GM21717 (cell line): ENCODE measurements around the gene NOP9.
"Not testable (repeated sequence)": the region's sequence is repeated elsewhere in the genome, so short reads cannot be mapped to it uniquely, and the experiment has no call there.

Experiments used
- ATAC-seq: cut with Tn5 transposase; IDR thresholded peaks from one replicate; pipeline ENCODE4 v1.9.1; 2021; ENCODE audit warnings: mild to moderate bottlenecking, moderate library complexity; ENCODE audit not compliant: unreplicated experiment

NOP9 gene

DNA sequence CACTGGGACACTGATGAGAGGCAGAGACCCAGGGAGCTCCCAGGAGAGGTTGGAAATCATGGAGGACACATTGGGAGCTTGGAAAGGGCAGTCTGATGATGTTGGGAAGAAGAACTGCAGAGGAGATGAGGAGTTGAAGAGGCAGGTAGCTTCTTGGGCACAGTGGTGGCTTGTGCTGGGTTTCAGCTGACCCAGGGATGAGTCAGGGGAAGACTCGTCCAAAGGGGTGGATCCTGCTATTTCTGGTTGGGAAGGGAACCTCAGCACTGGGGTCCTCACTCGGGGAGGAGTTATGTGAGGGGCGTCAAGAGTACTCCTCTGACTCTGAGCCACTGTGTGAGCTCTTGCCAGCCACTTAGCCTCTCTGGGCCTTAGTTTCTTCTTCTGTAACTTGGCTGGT is 23.7 kb downstream of the NOP9 start:
- ATAC-seq, result no peak

DNA sequence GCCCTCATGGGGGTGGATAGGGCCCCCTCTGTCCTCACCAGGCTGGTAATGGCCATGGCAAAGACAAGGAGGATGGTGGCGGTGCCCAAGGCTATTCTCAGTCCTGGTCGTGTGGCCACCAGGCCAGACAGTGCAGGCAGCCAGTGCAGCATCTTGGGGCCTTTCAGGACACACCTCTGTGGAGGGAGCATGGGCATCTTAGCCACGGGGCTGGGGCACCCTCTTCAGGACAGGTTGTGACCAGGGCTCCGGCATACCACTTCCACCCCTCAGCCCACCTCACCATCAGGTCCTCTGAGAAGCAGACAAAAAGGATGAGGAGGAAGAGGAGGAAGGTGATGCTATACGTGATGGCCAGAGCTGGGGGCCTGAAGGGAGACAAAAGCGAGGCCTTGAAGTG is 24.4 kb downstream of the NOP9 start:
- no peak for ATAC-seq

DNA sequence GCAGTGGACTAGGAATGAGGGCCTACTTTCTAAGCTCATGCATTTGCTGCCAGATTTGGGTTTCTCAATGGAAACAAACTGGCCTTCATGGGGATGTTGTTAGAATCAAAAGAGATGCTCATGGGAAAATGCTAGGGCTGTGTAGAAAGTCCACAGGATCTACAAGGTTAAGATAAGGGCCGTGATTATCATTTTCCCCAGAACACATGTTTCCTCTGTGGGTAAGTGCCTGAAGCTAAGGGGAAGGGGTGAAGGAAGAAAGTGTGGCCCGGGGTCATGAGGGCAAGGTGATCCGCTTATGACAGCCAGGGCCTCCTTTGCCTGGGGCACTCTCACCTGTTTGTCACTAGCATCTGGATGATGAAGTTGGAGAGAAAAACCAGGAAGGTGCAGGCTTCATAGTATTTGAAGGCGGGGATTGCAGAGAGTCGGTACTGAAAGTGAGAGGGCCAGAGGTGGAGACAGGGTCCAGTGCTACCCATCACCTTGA is 25.4 kb downstream of the NOP9 start:
- no peak for ATAC-seq

DNA sequence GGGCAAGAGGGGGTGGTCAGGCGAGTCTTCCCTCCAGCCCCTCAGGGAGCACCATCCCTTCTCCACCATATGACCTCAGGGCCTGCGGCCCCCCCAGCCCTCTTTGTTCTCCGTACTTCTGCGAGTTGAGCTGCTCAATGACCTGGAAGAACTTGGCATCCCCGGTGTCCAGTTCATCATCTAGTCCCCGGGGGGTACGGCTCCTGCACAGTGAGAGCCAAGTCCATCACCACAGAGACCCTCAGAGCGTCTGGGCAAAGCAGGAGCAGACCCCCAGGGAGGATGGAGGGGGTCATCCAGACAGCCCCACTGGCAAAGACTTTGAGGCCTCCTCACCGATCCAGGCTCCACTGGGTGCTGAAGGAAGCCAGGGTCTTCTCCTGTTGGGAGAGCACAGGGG is 26.3 kb downstream of the NOP9 start:
- no peak for ATAC-seq

DNA sequence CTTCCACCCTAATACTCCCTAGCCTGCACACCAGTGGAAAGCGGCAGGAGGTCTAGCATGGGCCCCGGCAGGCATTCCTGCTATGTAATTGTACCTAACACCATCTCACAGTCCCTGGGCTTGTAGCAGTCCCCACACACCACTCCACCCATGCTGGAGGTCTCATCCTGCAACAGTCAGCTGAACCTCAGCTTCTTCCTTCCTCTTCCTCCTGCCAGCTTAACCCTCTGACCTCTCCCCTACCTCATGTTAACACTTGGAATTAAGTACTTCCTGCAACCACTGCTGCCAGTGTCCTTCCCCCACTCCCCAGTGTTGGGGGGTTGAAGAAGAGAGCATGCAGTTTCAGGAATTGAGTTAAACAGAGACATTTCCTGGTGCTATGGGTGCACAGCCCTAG is 27.7 kb downstream of the NOP9 start:
- ATAC-seq, result no peak

DNA sequence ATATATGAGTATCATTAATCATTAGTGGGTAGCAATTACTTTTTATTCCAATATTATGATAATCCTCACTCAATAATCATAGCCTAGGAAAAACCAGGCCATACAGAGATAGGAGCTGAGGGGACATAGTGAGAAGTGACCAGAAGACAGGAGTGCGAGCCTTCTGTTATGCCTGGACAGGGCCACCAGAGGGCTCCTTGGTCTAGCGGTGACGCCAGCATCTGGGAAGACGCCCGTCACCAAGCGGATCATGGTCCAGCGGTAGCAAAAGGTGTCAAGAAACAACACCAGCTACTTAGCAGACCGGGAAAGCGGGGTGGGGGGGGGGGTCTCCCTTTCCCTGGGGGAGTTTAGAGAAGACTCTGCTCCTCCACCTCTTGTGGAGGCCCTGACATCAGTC is 28.3 kb downstream of the NOP9 start:
- ATAC-seq, result not testable (repeated sequence)

DNA sequence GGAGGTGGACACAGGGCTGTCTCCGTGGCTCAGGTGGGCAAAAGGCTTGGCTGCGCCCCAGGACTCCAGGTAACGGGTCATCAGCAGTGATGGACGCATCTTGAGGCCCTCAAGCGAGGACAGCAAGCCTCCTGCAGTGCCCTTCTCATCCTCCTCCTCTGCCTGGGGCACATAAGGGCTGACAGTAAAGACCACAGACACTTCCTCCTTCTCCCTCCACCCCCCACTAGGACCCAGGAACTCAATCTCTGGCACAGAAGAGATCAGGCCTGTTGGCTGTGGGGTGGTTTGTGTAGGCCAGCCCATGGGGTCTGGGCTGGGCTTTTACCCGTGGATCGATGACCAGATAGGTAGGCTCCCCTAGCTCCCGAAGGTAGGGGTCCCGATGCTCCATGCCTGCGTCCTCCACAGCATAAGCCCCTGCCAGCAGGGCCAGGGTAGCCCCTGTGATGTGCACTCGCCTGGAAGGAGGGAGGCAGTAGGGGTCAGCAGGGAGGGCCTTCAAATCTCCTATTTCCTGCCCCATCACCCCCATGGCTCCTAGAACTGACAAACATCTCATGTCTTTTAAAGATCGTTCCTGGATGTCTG is 29.5 kb downstream of the NOP9 start:
- no peak for ATAC-seq

DNA sequence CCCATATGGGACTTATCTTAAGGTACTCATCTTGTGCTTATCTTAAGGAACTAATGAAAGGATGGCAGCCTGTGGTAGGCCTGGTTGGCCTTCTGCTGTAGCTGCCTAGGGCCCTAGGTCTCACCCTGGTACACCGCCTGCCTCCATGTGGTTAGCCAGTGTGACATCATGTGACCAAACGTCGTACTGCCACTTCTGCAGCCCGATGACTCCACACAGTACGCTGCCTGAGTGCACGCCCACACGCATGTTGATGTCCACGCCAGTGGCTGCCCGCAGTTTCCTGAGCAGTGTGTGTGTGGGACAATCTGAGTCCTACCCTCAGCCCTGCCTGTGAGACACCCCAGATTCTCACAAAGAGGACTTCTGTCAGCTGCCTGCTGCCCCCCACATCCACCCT is 30.1 kb downstream of the NOP9 start:
- no peak for ATAC-seq

DNA sequence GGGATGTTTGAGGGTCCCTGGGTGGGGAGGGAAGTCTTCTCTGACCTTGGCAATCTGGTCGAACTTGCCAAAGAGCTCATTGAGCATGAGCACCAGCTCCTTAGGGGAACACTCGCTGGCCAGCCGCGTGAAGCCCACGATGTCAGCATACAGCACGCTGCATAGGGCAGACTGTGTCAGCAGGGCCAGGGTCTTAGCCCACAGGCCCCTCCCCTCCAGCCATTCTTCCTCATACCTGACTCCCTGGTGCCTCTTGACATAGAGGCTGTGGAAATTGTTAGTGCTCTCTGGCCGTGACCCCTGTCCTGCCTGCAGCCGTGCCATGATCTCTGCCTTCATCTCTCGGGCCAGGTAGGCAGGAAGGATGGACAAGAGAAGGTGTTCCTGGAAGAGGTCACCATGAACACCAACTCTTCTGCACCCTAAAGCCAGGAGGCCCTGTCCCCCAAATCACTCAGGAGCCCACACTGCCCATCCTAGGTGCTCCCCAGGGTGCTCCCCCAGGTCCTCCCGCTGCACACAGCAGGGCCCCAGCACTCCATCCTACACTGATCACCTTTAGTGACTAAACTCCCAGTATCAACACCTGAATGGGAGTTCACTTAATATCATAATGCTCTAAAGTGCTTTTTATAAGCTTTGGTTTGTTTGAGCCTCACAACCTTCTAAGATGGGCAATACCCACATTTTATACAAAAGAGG is 31.5 kb downstream of the NOP9 start:
- ATAC-seq, result no peak

DNA sequence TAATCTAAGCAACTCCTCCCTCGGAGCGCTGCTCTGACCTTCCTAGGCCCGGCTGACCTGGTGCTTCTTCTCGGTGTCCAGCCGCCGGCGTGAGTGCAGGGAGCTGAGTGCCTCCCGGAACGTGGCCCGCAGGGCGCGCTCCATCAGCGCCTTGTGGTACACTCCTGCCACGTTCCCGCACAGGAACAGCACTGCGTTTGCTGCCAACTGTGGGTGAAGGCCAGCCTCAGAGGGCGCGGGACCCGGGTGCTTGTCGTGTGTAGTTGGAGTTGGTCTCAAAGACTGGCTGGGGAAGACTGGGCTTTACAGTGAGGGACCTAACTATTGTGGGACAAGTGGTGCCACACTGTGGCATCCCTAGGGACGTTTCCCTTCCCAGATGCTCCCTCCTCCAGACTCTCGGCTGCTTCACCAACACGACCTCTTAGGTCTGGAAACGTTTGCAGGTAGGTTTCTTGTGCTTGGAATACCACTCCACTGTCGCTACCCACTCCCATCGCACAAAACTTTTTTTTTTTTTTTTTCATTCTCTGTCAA is 32.1 kb downstream of the NOP9 start:
- ATAC-seq, result peak; percentile 3

DNA sequence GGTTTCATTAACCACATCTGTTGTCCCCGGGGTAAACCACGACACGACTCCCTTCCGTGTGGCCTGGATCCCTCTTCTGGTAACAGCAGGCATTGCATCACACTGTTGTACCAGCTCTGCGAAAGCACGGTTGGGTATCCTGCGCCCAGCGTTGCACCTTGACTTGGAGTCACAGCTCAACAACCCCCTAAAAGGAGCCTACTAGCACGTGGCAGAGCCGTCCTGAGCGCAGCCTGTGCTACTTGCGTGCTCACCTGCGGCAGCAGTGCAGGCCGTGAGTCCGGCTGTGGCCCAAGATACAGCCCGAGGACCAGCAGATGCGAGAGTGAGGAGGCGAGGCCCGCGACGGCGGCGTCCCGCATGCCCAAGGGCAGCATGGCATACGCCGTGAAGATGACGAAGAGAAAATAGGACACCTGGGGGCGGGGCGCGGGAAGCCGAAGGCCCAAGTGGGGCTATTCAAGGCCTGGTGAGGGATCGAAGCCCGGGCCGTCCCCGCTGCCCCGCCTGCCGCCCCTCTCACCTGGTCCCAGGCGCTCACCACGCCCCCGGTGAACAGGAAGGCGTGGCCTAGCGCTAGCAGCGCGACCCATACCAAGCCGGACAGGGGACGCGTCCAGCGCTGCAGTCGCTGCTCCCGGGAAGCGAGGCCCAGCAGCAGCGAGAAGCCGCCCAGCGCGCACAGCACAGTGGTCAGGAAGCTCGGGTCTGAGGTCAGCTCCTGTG is 32.8 kb downstream of the NOP9 start:
- ATAC-seq, result peak; percentile 88

DNA sequence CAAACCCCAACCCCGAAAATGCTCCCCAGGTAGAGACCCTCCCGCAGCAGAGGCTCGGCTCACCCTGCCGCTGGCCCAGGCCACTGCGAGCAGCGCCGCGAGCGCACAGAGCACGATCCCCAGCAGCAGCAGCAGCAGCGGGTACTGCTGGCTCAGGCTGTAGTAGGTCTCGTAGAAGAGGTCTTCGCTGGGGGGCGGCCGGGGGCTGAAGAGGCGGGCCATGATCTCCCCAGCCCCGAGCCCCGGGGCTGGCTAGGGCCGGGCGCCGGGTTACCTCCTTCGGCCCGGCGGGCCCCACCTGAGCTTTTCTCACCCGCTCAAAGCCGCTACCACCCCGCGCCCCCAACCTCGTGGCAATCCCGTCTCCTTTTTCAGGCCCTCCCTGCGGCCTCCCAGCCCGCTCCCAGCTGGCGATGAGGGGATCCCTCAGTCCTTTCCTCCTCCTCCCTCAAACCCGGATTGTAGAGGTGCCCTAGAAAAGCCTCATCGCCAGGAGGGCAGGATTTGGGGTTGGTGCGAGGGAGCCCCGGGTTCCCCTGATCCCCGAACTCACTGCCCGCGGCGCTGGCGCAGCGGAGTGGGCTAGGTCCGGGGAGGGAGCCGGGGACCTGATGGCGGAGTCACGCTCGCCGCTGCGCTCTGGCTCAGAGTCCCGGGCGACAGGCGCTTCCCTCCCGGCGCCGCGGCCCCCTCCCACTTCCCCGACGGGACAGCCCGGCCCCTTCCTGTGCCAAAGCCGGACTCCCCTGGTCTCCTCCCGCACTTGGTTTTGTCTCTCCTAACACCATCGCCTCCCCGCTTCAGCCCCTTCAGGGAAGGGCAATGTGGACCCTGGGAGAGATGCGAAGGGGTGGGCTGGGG is 35.0 kb downstream of the NOP9 start, which contains the start of gene ADCY4:
ADCY4 (minus strand) TSS at position 641 of the 861 bp plus-strand sequence; CDS start at position 222, 419 bp downstream.
- ATAC-seq, result no peak

DNA sequence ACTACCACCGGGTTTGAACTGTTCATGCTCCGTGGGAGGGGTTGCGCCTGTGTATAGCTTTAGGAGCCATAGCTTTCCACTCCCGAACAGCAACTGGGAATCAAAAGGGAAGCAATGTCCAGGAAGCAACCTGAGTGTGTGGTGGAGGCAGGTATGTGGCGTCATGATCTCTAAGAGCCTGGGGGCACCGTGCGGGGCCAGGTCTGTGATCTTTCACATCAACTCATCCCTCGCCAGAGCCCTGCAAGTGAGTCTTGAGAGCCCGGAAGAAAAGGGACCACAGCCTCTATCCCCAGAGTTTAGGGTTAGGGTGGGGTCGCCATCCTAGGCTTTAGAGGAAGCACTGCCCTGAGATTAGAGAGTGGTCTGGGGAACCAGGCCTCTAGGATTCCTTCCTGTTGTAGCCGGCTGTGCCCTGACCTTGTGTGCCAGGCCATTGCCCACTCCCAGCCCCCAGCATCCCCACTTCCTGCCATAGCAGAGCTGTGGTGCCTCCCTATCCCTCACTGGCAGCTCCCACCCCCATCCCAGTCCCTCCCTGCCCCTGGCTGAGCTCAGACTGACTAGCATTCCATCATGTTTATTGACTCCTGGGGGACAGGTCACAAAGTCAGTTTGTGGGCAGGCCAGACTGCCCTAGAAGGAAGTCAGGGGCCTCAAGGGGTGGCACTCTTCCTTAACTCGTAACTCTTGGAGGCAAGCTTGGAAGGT is 36.0 kb downstream of the NOP9 start:
- no peak for ATAC-seq

DNA sequence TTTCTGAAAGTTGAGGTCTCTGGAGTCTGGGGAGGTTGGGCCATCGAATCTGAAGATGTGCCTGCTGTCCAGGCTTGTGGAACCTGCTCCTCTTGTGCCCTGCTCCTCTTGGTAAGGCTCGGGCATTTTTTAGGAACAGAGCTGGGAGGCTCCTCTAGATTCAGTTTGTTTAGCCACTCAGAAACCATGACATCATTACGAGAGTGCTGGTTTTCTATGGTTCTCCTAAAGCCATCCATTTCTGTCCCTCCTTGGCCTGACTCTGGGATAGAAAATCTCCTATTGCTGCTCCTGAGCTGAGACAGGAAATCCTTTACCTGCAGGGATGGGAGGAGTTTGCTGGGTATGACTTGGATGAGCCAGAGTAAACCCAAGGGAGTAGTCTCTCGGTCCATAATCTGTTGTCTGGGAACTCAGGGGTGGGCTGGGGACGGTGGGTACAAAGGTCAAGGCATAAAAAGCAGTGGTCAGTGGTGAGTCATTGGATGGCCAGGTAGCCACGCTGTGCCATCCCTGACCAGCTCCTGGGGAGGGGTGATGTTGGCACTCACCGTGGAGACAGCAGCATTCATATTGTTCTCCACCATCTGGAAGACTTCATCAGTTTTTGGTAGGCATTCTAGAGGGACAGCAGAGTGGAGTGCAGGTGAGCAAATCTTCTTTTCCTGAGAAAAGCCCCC is 37.6 kb downstream of the NOP9 start:
- no peak for ATAC-seq

DNA sequence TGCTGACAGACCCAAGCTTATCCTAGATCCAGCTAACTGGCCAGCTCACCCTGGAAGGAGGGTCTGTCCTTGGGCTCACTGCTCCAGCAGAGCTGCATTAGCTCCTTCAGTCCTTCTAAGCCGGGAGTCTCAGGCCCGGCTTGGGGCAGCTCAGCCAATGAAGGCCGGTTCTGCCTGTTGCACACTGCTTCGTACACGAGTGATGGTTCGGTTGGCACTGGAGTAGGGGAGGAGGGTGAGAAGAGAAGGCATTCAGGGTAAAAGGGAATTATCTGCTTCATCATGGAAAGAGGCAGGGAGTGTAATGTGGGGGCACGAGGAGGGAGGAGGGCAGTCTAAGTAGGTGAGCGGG is 38.1 kb downstream of the NOP9 start:
- ATAC-seq, result no peak

DNA sequence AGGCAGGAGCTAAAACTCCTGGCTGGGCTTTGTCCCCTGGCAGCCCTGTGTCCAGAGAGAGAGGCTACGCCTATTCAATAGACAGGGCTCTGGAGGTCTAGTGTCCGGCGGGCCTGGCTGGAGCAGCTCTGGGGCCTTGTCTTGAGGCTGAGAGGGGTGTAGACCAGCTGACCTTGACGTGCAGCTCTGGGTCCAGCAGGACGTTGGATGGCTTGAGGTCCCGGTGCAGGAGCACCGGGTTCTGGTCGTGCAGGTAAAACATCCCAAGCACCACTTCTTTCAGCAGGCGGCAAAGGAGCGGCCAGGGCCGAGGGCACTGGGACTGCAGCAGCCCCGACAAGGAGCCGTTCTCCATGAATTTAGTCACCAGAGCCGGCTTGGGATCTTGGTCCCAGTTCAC is 39.2 kb downstream of the NOP9 start:
- ATAC-seq, result no peak

DNA sequence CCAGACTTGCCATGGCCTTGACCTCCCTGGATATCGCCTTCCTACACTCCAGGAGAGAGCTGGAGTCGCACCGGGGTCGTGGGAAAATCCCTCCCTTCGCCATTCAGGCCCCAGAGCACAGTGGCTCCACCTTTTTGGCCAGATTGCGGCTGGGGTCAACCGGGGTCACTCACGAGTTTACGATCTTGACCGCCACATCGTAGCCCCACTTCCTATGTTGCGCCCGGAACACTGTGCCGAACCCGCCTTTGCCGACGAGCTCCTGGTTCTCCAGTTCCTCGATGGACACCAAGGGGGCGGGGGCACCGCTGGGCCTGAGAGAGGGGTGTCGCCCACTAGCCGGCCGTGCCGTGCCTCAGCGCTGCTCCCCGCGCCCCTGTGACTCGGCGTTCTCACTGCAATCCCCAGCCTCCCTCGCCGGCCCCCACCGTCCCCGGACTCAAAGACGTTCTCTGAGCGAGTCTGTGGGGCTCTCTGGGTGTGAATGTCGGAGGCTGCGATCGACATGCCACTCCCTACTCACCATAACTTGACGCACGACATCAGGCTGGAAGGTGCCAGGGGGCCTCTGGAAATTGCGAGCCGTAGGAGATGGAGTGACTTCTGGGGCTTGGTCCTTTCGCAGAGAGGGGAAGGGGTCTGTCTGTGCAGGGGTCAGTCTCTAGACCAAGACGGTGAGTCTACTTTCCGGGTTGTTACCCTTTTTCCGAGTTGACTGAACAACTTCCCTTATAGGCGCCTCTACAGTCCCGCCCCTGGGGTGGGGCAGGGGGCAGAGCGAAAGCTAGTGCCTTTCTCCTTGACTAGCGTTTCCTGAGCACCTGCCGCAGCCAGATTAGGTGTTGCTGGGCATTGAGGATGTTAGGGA is 39.9 kb downstream of the NOP9 start, which contains the start of gene RIPK3:
RIPK3 (minus strand) TSS at position 708 of the 868 bp plus-strand sequence; CDS start at position 543, 165 bp downstream.
- peak; percentile 86 for ATAC-seq

DNA sequence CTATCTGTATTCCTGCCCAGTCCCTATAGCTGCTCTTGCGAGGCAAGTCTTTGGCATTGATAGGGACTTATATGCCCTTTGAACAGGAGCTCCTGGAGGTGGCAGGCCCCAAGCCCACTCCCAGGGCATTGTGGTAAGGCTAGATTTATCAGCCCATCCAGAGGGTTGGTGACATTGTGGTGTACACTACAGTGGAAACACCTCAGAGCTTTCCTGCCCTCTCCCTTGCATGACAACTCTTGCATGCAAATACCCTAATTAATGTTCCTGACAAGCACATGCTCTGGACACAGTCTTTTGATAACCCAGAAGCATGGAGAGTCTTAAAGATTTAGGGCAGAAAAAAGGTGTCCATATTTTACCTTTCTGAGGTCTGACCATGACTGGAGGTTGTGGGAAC is 41.0 kb downstream of the NOP9 start:
- no peak for ATAC-seq

DNA sequence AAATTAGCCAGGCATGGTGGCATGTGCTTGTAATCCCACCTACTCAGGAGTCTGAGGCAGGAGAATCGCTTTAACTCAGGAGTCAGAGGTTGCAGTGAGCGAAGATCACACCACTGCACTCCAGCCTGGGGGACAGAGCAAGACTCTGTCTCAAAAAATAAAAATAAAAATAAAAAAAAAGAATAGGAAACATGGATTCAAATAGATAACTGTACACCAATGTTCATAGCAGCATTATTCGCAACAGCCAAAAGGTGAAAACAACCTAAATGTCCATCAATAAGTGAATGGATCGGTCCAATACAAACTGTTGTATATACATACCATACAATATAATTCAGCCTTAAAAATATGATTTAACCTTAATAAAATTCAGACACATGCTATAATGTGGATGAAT is 43.2 kb downstream of the NOP9 start:
- ATAC-seq, result no peak
